ENCODE measurements around the gene APBB1IP.
"Not testable (repeated sequence)": the region's sequence is repeated elsewhere in the genome, so short reads cannot be mapped to it uniquely, and the experiment has no call there.

Gene APBB1IP

GRCh38 chr10:26486990-26487850 lies 49.1 kb downstream of the APBB1IP start:
- TF ChIP-seq YY1 (IDR thresholded peaks at IDR 0.05; ENCODE audit: insufficient read depth, insufficient read length) (no peak), SUZ12 (IDR thresholded peaks at IDR 0.05; ENCODE audit: extremely low read depth, insufficient read depth, insufficient read length) (no peak), ZNF274 (IDR thresholded peaks at IDR 0.05; ENCODE audit: low read depth, low read length) (no peak)
- DNase-seq (ENCODE audit: low read depth, low spot score), result no peak
- Histone ChIP-seq H3K9me3 (ENCODE audit: insufficient read depth, low read length) (no peaks in the 10 kb centered on the region), H3K36me3 (ENCODE audit: insufficient read depth, insufficient read length, low read length) (no peaks in the 10 kb centered on the region), H3K4me3 (ENCODE audit: insufficient read length, low read depth) (no peak overlapping the region), H3K9ac (ENCODE audit: insufficient read length, low read depth) (no peak overlapping the region), H3K4me1 (ENCODE audit: insufficient read depth, insufficient read length) (no peaks in the 10 kb centered on the region), H3K27me3 (ENCODE audit: insufficient read depth, insufficient read length) (no peaks in the 10 kb centered on the region)

- H3K27me3 ChIP-seq (ENCODE audit: insufficient read depth, insufficient read length), result no peaks in the 10 kb centered on the region
- no peak for DNase-seq (ENCODE audit: low read depth, low spot score)
- H3K4me1 ChIP-seq (ENCODE audit: insufficient read depth, insufficient read length), result no peaks in the 10 kb centered on the region
Measured at GRCh38 chr10:26488344-26488743, 50.2 kb downstream of the APBB1IP start.

GRCh38 chr10:26489081-26489480 lies 50.9 kb downstream of the APBB1IP start:
- no peak for TF ChIP-seq YY1 (IDR thresholded peaks at IDR 0.05; ENCODE audit: insufficient read depth, insufficient read length)
- TF ChIP-seq SUZ12 (IDR thresholded peaks at IDR 0.05; ENCODE audit: extremely low read depth, insufficient read depth, insufficient read length), result no peak
- no peak for TF ChIP-seq ZNF274 (IDR thresholded peaks at IDR 0.05; ENCODE audit: low read depth, low read length)
- DNase-seq (ENCODE audit: low read depth, low spot score), result no peak
- H3K4me3 ChIP-seq (ENCODE audit: insufficient read length, low read depth), result no peak overlapping the region
- H3K27me3 ChIP-seq (ENCODE audit: insufficient read depth, insufficient read length), result no peaks in the 10 kb centered on the region
- no peak overlapping the region for H3K9ac ChIP-seq (ENCODE audit: insufficient read length, low read depth)
- no peaks in the 10 kb centered on the region for H3K36me3 ChIP-seq (ENCODE audit: insufficient read depth, insufficient read length, low read length)
- H3K4me1 ChIP-seq (ENCODE audit: insufficient read depth, insufficient read length), result no peaks in the 10 kb centered on the region
- H3K9me3 ChIP-seq (ENCODE audit: insufficient read depth, low read length), result no peaks in the 10 kb centered on the region

More at GRCh38 chr10:26488344-26488743, 50.2 kb downstream of the APBB1IP start:
- H3K36me3 ChIP-seq (ENCODE audit: insufficient read depth, insufficient read length, low read length), result no peaks in the 10 kb centered on the region
- no peak for TF ChIP-seq YY1 (IDR thresholded peaks at IDR 0.05; ENCODE audit: insufficient read depth, insufficient read length)
- no peak for TF ChIP-seq ZNF274 (IDR thresholded peaks at IDR 0.05; ENCODE audit: low read depth, low read length)
- TF ChIP-seq SUZ12 (IDR thresholded peaks at IDR 0.05; ENCODE audit: extremely low read depth, insufficient read depth, insufficient read length), result no peak
- no peak overlapping the region for H3K4me3 ChIP-seq (ENCODE audit: insufficient read length, low read depth)
- no peaks in the 10 kb centered on the region for H3K9me3 ChIP-seq (ENCODE audit: insufficient read depth, low read length)
- no peak overlapping the region for H3K9ac ChIP-seq (ENCODE audit: insufficient read length, low read depth)

GRCh38 chr10:26490367-26490766 lies 52.2 kb downstream of the APBB1IP start:
- not testable (repeated sequence) for H3K36me3 ChIP-seq (ENCODE audit: insufficient read depth, insufficient read length, low read length); H3K4me1 ChIP-seq (ENCODE audit: insufficient read depth, insufficient read length); H3K9ac ChIP-seq (ENCODE audit: insufficient read length, low read depth); H3K27me3 ChIP-seq (ENCODE audit: insufficient read depth, insufficient read length); DNase-seq (ENCODE audit: low read depth, low spot score); H3K9me3 ChIP-seq (ENCODE audit: insufficient read depth, low read length); H3K4me3 ChIP-seq (ENCODE audit: insufficient read length, low read depth)

- Histone ChIP-seq H3K9ac (ENCODE audit: insufficient read length, low read depth) (no peak overlapping the region), H3K4me1 (ENCODE audit: insufficient read depth, insufficient read length) (no peaks in the 10 kb centered on the region), H3K9me3 (ENCODE audit: insufficient read depth, low read length) (no peaks in the 10 kb centered on the region), H3K27me3 (ENCODE audit: insufficient read depth, insufficient read length) (no peaks in the 10 kb centered on the region), H3K36me3 (ENCODE audit: insufficient read depth, insufficient read length, low read length) (no peaks in the 10 kb centered on the region), H3K4me3 (ENCODE audit: insufficient read length, low read depth) (no peak overlapping the region)
- no peak for DNase-seq (ENCODE audit: low read depth, low spot score)
- TF ChIP-seq ZNF274 (IDR thresholded peaks at IDR 0.05; ENCODE audit: low read depth, low read length) (no peak), SUZ12 (IDR thresholded peaks at IDR 0.05; ENCODE audit: extremely low read depth, insufficient read depth, insufficient read length) (no peak), YY1 (IDR thresholded peaks at IDR 0.05; ENCODE audit: insufficient read depth, insufficient read length) (no peak)
Measured at GRCh38 chr10:26491276-26491675, 53.1 kb downstream of the APBB1IP start.

- DNase-seq (ENCODE audit: low read depth, low spot score), result no peak
- Histone ChIP-seq H3K36me3 (ENCODE audit: insufficient read depth, insufficient read length, low read length) (no peaks in the 10 kb centered on the region), H3K9ac (ENCODE audit: insufficient read length, low read depth) (no peak overlapping the region)
Measured at GRCh38 chr10:26491934-26492333, 53.8 kb downstream of the APBB1IP start.

GRCh38 chr10:26492725-26493124 lies 54.6 kb downstream of the APBB1IP start:
- not testable (repeated sequence) for DNase-seq (ENCODE audit: low read depth, low spot score); H3K9ac ChIP-seq (ENCODE audit: insufficient read length, low read depth); H3K9me3 ChIP-seq (ENCODE audit: insufficient read depth, low read length); H3K36me3 ChIP-seq (ENCODE audit: insufficient read depth, insufficient read length, low read length); H3K4me3 ChIP-seq (ENCODE audit: insufficient read length, low read depth); H3K4me1 ChIP-seq (ENCODE audit: insufficient read depth, insufficient read length); H3K27me3 ChIP-seq (ENCODE audit: insufficient read depth, insufficient read length)

More at GRCh38 chr10:26491934-26492333, 53.8 kb downstream of the APBB1IP start:
- TF ChIP-seq YY1 (IDR thresholded peaks at IDR 0.05; ENCODE audit: insufficient read depth, insufficient read length) (no peak), SUZ12 (IDR thresholded peaks at IDR 0.05; ENCODE audit: extremely low read depth, insufficient read depth, insufficient read length) (no peak), ZNF274 (IDR thresholded peaks at IDR 0.05; ENCODE audit: low read depth, low read length) (no peak)
- H3K27me3 ChIP-seq (ENCODE audit: insufficient read depth, insufficient read length), result no peaks in the 10 kb centered on the region
- no peaks in the 10 kb centered on the region for H3K4me1 ChIP-seq (ENCODE audit: insufficient read depth, insufficient read length)
- H3K4me3 ChIP-seq (ENCODE audit: insufficient read length, low read depth), result no peak overlapping the region
- no peaks in the 10 kb centered on the region for H3K9me3 ChIP-seq (ENCODE audit: insufficient read depth, low read length)
